Mucosa of descending colon (tissue), 3 donors: ENCODE measurements around the gene PPHLN1. TPM values are rescaled to one million over a fixed set of nuclear protein-coding genes. Genes with fewer than 3 reads are reported as not detected.

Source experiments
- ATAC-seq: fragments of 200-7000 bp; cut with Tn5 transposase; one replicate; pipeline ENCODE4 v1.9.1; 2020; ENCODE audit warnings: mild to moderate bottlenecking, moderate library complexity
- DNase-seq, 3 donors: peaks; one replicate each; pipeline ENCODE4 v3.0.0-alpha.2; 2020
- H3K36me3 ChIP-seq: fragments of 200-600 bp; one replicate; pipeline ENCODE4 v1.8.0; 2021; ENCODE audit warnings: low read depth, mild to moderate bottlenecking
- H3K4me1 ChIP-seq: fragments of 200-600 bp; one replicate; pipeline ENCODE4 v1.8.0; 2021; ENCODE audit warnings: low read depth, mild to moderate bottlenecking
- H3K4me3 ChIP-seq: fragments of 200-600 bp; one replicate; pipeline ENCODE4 v1.8.0; 2021; ENCODE audit warnings: mild to moderate bottlenecking
- H3K9me3 ChIP-seq: fragments of 200-600 bp; one replicate; pipeline ENCODE4 v1.8.0; 2021; ENCODE audit warnings: mild to moderate bottlenecking
- CTCF ChIP-seq: fragments of 200-600 bp; IDR thresholded peaks from one replicate; pipeline ENCODE4 v1.8.0; 2022; ENCODE audit warnings: antibody characterized with exemption, mild to moderate bottlenecking
- intact Hi-C, 2 donors: fragments of 100-400 bp; cut with DNase I in 1 of 2; cut with micrococcal nuclease in 1 of 2; formaldehyde crosslinking; loops; one replicate each; pipeline versions ENCODE4 v1.11.0 to v1.11.1; 2022; cut with DNase I, micrococcal nuclease
- total RNA-seq, 3 donors: library from RNA; stranded (reverse); fragmentation: NEBNext Ultra II Directional in 2 of 3; extraction: Animal tissue kit (Norgen Biotek cat#: 25700) in 2 of 3; gene quantifications; one replicate each; pipeline versions ENCODE4 v1.2.1 to v1.2.4, GENCODE V29; 2021 to 2023
- donor health status: DM: no; HTN: no; CAD: no; lungs with moderate emphysema.
- donor health status: DM: no; HTN: no; CAD: no.
- donor health status: DM: no; HTN: yes; CAD: no.

Gene PPHLN1
- total RNA-seq, 3 donors from 2014 or later = 43.7 to 50.6 (median 44.9) TPM

- ATAC-seq (peak; percentile 49), DNase-seq (peak in 1 of 3 donors; percentile 75)
- Histone ChIP-seq H3K4me3 (no peak overlapping the region), H3K36me3 (no peaks in the 10 kb centered on the region), H3K4me1 (peaks cover 6% of the 10 kb centered on the region), H3K9me3 (no peaks in the 10 kb centered on the region)
- peak; percentile 30 for TF ChIP-seq CTCF
- intact Hi-C loops = no loop called here
Observed at GRCh38 chr12:42332301-42333285, 6.6 kb downstream of the PPHLN1 start.

GRCh38 chr12:42336286-42336685 is 10.3 kb downstream of the PPHLN1 start:
- intact Hi-C loops = no loop called here
- DNase-seq (no peak), ATAC-seq (no peak)
- no peaks in the 10 kb centered on the region for H3K36me3 ChIP-seq
- H3K4me1 ChIP-seq = peaks cover 3% of the 10 kb centered on the region
- no peak for TF ChIP-seq CTCF
- H3K9me3 ChIP-seq = no peaks in the 10 kb centered on the region
- H3K4me3 ChIP-seq = no peak overlapping the region

GRCh38 chr12:42338280-42338679 is 12.3 kb downstream of the PPHLN1 start:
- intact Hi-C loops = no loop called here
- TF ChIP-seq CTCF = no peak
- Histone ChIP-seq H3K9me3 (no peaks in the 10 kb centered on the region), H3K4me1 (no peaks in the 10 kb centered on the region), H3K4me3 (no peak overlapping the region), H3K36me3 (no peaks in the 10 kb centered on the region)
- DNase-seq (no peak), ATAC-seq (no peak)

GRCh38 chr12:42342028-42342427 is 16.1 kb downstream of the PPHLN1 start:
- Histone ChIP-seq H3K4me3 (no peak overlapping the region), H3K9me3 (no peaks in the 10 kb centered on the region), H3K36me3 (no peaks in the 10 kb centered on the region), H3K4me1 (no peaks in the 10 kb centered on the region)
- intact Hi-C loops = no loop called here
- DNase-seq = no peak
- ATAC-seq = no peak
- TF ChIP-seq CTCF = no peak

- no peak for DNase-seq
- ATAC-seq = no peak
- H3K36me3 ChIP-seq = no peaks in the 10 kb centered on the region
- H3K4me3 ChIP-seq = no peak overlapping the region
- TF ChIP-seq CTCF = no peak
- intact Hi-C loops = no loop called here
- no peaks in the 10 kb centered on the region for H3K4me1 ChIP-seq
- H3K9me3 ChIP-seq = no peaks in the 10 kb centered on the region
Observed at GRCh38 chr12:42343721-42344120, 17.8 kb downstream of the PPHLN1 start.
